Stomach (tissue), 4 donors: ENCODE data around the gene RPS24.

Experiments used
- EP300 ChIP-seq: sonication (generic); formaldehyde crosslinking; IDR thresholded peaks from one replicate; pipeline ENCODE4 v1.6.1; 2017; ENCODE audit warnings: antibody characterized with exemption
- POLR2A ChIP-seq, 4 donors: fragments of 450-650 bp; IDR thresholded peaks; one replicate each; pipeline ENCODE4 v1.6.1; 2016; ENCODE audit warnings: antibody characterized with exemption in 4 of 4, control low read depth in 2 of 4, mild to moderate bottlenecking in 1 of 4, moderate library complexity in 1 of 4
- POLR2AphosphoS5 ChIP-seq, 3 donors: sonication (generic); formaldehyde crosslinking; IDR thresholded peaks; one replicate each; pipeline ENCODE4 v1.6.1; 2016; ENCODE audit warnings: antibody characterized with exemption in 3 of 3
- TF ChIP-seq, protein P1 (sequence below), 7 experiments: fragments of 450-650 bp in 4 of 7; fragments of 200-600 bp in 3 of 7; sonication (generic) in 3 of 7; IDR thresholded peaks; one replicate each; pipeline ENCODE4 v1.5.1; 2016 to 2019; ENCODE audit warnings: antibody characterized with exemption in 7 of 7, control low read depth in 2 of 7, mild to moderate bottlenecking in 1 of 7

DNA sequence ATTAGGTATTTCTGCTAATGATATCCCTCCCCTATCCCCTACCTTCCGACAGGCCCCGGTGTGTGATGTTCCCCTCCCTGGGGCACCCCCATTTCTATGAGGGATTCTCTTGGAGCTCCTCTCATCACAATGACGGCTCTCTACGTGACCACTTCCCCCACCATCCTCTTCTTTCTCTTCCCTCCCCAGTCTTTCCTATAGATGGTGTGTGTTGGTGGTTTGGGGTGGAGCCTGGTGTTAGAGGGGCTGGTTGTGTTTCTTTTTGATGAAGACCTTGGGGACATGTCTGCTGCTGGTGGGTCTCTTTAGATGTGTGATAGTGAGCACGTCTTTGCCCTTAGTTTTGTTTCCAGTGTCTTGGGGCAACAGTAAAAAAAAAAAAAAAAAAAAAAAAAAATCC is 28.6 kb downstream of the RPS24 start:
- TF ChIP-seq, protein P1, sequence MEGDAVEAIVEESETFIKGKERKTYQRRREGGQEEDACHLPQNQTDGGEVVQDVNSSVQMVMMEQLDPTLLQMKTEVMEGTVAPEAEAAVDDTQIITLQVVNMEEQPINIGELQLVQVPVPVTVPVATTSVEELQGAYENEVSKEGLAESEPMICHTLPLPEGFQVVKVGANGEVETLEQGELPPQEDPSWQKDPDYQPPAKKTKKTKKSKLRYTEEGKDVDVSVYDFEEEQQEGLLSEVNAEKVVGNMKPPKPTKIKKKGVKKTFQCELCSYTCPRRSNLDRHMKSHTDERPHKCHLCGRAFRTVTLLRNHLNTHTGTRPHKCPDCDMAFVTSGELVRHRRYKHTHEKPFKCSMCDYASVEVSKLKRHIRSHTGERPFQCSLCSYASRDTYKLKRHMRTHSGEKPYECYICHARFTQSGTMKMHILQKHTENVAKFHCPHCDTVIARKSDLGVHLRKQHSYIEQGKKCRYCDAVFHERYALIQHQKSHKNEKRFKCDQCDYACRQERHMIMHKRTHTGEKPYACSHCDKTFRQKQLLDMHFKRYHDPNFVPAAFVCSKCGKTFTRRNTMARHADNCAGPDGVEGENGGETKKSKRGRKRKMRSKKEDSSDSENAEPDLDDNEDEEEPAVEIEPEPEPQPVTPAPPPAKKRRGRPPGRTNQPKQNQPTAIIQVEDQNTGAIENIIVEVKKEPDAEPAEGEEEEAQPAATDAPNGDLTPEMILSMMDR (IDR thresholded peaks at IDR 0.05) = no peak
- no peak for TF ChIP-seq EP300
- no peak for TF ChIP-seq POLR2A (IDR thresholded peaks at IDR 0.05)
- no peak for TF ChIP-seq POLR2AphosphoS5 (IDR thresholded peaks at IDR 0.05)
